GM10847 (cell line): ENCODE results near the gene PGAM2.

Experiments used
- POLR2A ChIP-seq: IDR thresholded peaks from 2 replicates; pipeline ENCODE4 v1.6.1; 2011; ENCODE audit not compliant: insufficient read length; ENCODE audit errors: extremely low read depth

Gene PGAM2

DNA sequence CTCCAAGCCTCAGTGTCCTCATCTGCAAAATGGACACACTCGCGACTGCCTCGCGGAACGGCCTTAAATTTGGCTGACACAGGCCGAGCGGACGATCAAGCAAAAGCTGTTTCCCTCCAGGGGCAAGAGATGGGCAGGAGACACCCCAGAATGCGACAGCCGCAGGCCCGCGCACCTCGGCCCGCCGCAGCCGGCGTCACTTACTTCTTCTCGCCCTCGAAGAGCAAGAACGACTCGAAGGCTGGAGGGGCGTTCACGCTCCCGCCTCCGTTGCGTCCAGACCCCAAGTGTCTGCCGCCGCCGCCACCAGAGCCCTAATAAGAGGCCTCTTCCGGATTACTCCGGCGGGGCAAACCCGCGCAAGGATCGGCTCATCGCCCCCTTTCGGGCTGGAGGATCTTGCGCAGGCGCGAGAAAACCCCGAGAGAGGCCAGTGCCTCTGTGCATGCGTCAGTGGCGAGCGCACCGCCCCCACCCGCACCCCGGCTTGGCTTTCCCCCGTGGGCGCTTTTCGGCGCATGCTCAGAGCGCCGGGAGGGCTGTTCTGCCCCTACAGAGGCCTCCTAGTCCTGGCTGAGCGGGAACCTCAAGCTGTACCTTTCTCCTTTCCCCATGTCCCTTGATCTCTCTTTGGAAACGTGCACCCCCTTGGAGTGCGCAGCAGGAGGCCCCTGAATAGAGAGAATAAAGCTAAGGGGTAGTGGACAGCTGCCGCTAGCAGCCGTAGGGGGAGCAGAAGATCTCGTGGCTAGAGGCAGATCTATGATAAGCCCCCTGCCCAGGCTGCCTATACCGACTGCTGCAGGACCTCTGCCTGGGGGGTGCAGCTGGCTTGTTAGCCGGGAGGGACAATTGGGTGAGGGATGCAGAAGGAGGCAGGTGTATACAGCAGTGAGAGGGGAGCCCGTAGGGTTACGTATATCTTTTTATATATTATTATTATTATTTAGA, 46.2 kb downstream of the PGAM2 start:
- TF ChIP-seq POLR2A: peak; percentile 40
